Loucy (cell line): ENCODE results near the gene SRPK3.

Experiments
- H2AFZ ChIP-seq: fragments of 200-600 bp; sonication (generic); 2 replicates; pipeline ENCODE4 v1.6.0; 2016; ENCODE audit warnings: antibody characterized with exemption, mild to moderate bottlenecking, low read length, moderate library complexity
- H3F3A ChIP-seq: fragments of 200-600 bp; 2 replicates; pipeline ENCODE4 v1.6.0; 2016; ENCODE audit warnings: antibody characterized with exemption, low read depth, mild to moderate bottlenecking
- H3K27me3 ChIP-seq: fragments of 200-600 bp; sonication (generic); 2 replicates; pipeline ENCODE4 v1.6.1; 2014; ENCODE audit warnings: low read length, mild to moderate bottlenecking; ENCODE audit not compliant: insufficient read depth, poor library complexity, severe bottlenecking
- H3K36me3 ChIP-seq: fragments of 200-600 bp; sonication (generic); 2 replicates; pipeline ENCODE4 v1.6.1; 2016; ENCODE audit warnings: low read length; ENCODE audit not compliant: insufficient read depth
- H3K4me1 ChIP-seq: fragments of 200-600 bp; sonication (generic); 2 replicates; pipeline ENCODE4 v1.5.1; 2014; ENCODE audit warnings: low read length, mild to moderate bottlenecking; ENCODE audit not compliant: insufficient read depth, poor library complexity, severe bottlenecking
- H3K4me2 ChIP-seq: fragments of 200-600 bp; sonication (generic); 2 replicates; pipeline ENCODE4 v1.6.0; 2014; ENCODE audit warnings: antibody characterized with exemption, low read length, low read depth, mild to moderate bottlenecking; ENCODE audit not compliant: poor library complexity, severe bottlenecking
- H3K4me3 ChIP-seq: fragments of 200-600 bp; sonication (generic); 2 replicates; pipeline ENCODE4 v1.5.1; 2014; ENCODE audit warnings: low read length, mild to moderate bottlenecking, mixed read lengths; ENCODE audit not compliant: poor library complexity, severe bottlenecking
- H3K79me2 ChIP-seq: fragments of 200-600 bp; sonication (generic); 2 replicates; pipeline ENCODE4 v1.6.1; 2014; ENCODE audit warnings: low read length; ENCODE audit not compliant: insufficient read depth
- H3K9ac ChIP-seq: fragments of 200-600 bp; sonication (generic); 2 replicates; pipeline ENCODE4 v1.6.0; 2014; ENCODE audit warnings: mild to moderate bottlenecking, low read depth, low read length, moderate library complexity; ENCODE audit not compliant: poor library complexity, severe bottlenecking
- H3K9me2 ChIP-seq: fragments of 200-600 bp; sonication (generic); replicated peaks from 2 replicates; pipeline ENCODE4 v1.6.1; 2016; ENCODE audit warnings: low read depth, low read length, mixed read lengths
- H3K9me3 ChIP-seq: fragments of 200-600 bp; sonication (generic); 2 replicates; pipeline ENCODE4 v1.6.1; 2014; ENCODE audit warnings: mild to moderate bottlenecking, antibody characterized with exemption, low read length, low read depth; ENCODE audit not compliant: insufficient read depth
- H4K20me1 ChIP-seq: fragments of 200-600 bp; sonication (generic); 2 replicates; pipeline ENCODE4 v1.6.0; 2014; ENCODE audit warnings: antibody characterized with exemption, low read length, mild to moderate bottlenecking; ENCODE audit not compliant: insufficient read depth, poor library complexity, severe bottlenecking
- CTCF ChIP-seq: fragments of 200-600 bp; sonication (generic); conservative IDR thresholded peaks from 2 replicates; pipeline ENCODE4 v1.5.1; 2014; ENCODE audit warnings: mild to moderate bottlenecking, antibody characterized with exemption, low read length
- EZH2phosphoT487 ChIP-seq: fragments of 200-600 bp; IDR thresholded peaks from 2 replicates; pipeline ENCODE4 v1.6.1; 2018; ENCODE audit warnings: antibody characterized with exemption, mild to moderate bottlenecking, moderate library complexity, borderline replicate concordance

The SRPK3 gene

GRCh38 chrX:153750127-153750774 lies 30.6 kb upstream of the SRPK3 start:
- Histone ChIP-seq H3K9me2 (no peaks in the 10 kb centered on the region), H3F3A (no peaks in the 10 kb centered on the region), H3K27me3 (no peaks in the 10 kb centered on the region), H3K9me3 (no peaks in the 10 kb centered on the region), H3K79me2 (no peaks in the 10 kb centered on the region), H3K4me3 (no peak overlapping the region), H3K4me2 (no peak overlapping the region), H2AFZ (no peak overlapping the region), H3K9ac (no peak overlapping the region), H4K20me1 (no peaks in the 10 kb centered on the region), H3K36me3 (no peaks in the 10 kb centered on the region), H3K4me1 (no peaks in the 10 kb centered on the region)
- TF ChIP-seq CTCF (no peak), EZH2phosphoT487 (no peak)

- Histone ChIP-seq H2AFZ (no peak overlapping the region), H3K9me3 (no peaks in the 10 kb centered on the region), H3K4me3 (no peak overlapping the region), H3K4me1 (no peaks in the 10 kb centered on the region), H4K20me1 (no peaks in the 10 kb centered on the region), H3K9me2 (no peaks in the 10 kb centered on the region), H3K4me2 (no peak overlapping the region), H3K79me2 (no peaks in the 10 kb centered on the region), H3K27me3 (no peaks in the 10 kb centered on the region), H3K9ac (no peak overlapping the region), H3F3A (no peaks in the 10 kb centered on the region), H3K36me3 (no peaks in the 10 kb centered on the region)
- TF ChIP-seq CTCF (no peak), EZH2phosphoT487 (no peak)
These were observed 25.7 kb upstream of the SRPK3 start for GRCh38 chrX:153755136-153755535.

- Histone ChIP-seq H3K9me2 (no peaks in the 10 kb centered on the region), H4K20me1 (no peaks in the 10 kb centered on the region), H3F3A (no peaks in the 10 kb centered on the region), H3K79me2 (no peaks in the 10 kb centered on the region), H3K36me3 (no peaks in the 10 kb centered on the region), H3K4me1 (peaks cover 3% of the 10 kb centered on the region), H3K9me3 (no peaks in the 10 kb centered on the region), H3K9ac (no peak overlapping the region), H3K4me3 (no peak overlapping the region), H3K27me3 (no peaks in the 10 kb centered on the region), H3K4me2 (no peak overlapping the region), H2AFZ (no peak overlapping the region)
- no peak for TF ChIP-seq EZH2phosphoT487
- no peak for TF ChIP-seq CTCF
These were observed 19.0 kb upstream of the SRPK3 start for GRCh38 chrX:153761863-153762262.
